GM12801 (cell line): Measurements from ENCODE around the gene CNTNAP5.

Experiments used
- CTCF ChIP-seq: IDR thresholded peaks from one replicate; pipeline ENCODE4 v1.5.1; 2011; ENCODE audit warnings: control low read depth; ENCODE audit not compliant: insufficient read length; ENCODE audit errors: extremely low read depth

CNTNAP5 gene

GRCh38 chr2:124911560-124911959 lies 886.5 kb downstream of the CNTNAP5 start:
- no peak for TF ChIP-seq CTCF

GRCh38 chr2:124913868-124914267 lies 888.8 kb downstream of the CNTNAP5 start:
- no peak for TF ChIP-seq CTCF

GRCh38 chr2:124915567-124915966 lies 890.5 kb downstream of the CNTNAP5 start:
- no peak for TF ChIP-seq CTCF

- TF ChIP-seq CTCF, result no peak
Observed at GRCh38 chr2:124919296-124919695, 894.2 kb downstream of the CNTNAP5 start.

GRCh38 chr2:124920448-124920847 lies 895.4 kb downstream of the CNTNAP5 start:
- no peak for TF ChIP-seq CTCF

GRCh38 chr2:124921191-124921590 lies 896.1 kb downstream of the CNTNAP5 start:
- no peak for TF ChIP-seq CTCF

GRCh38 chr2:124923097-124923496 lies 898.0 kb downstream of the CNTNAP5 start:
- no peak for TF ChIP-seq CTCF

GRCh38 chr2:124933883-124934282 lies 908.8 kb downstream of the CNTNAP5 start:
- no peak for TF ChIP-seq CTCF
